ENCODE measurements around the gene ACOT8.

ACOT8 gene

DNA sequence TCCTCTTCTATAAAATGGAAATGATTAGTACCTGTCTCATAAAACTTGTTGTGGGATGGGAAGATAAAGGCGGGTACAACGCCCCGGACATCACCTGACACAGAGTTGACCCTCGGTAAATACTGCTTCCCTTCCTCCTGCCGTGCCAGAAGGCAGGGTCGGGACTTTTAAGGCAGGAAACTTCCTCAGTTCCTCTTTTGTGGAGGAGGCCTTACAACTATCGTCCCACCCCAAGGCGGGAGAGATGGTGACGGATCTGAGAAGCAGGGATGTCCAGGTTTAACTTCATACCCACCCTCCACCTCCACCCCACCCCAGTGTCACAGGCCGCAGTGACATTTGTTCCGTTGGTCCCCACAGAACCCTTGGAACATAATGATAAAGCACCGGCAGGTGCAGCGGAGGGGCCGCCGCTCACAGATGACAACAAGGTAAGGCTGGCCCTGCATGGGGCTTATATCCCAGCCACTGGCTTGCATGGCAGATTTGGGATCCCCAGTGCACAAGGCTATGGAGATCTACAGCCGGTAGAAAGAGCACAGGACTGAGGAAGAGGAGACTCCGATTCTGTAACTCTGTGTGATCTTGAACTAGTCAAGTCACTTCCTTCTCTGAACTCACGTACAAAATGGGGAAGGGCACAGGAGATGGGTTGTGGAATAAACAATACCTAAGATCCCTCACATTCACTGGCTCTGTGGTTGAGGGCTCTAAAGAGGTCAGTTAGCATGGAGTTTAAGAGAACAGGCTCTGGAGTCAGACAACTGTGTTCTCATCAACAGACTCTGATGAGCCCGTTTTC is 64.7 kb downstream of the ACOT8 start:
- DNase-seq (ENCODE audit: low read depth) = no peak

Data from stimulated activated CD8-positive, alpha-beta memory T cell treated with anti-CD3 and anti-CD28 coated beads, Interleukin-15, amount 100 ng/mL, for 1 hour (primary cell).